GM23338 (cell line): Measurements from ENCODE around the gene SEMA4F. TPM values are rescaled to one million over a fixed set of nuclear protein-coding genes. Genes with fewer than 3 reads are reported as not detected.
A peak's percentile ranks its signal among the peaks of the same experiment; 100 is the strongest.

ENCODE experiments used
- ATAC-seq: fragments of 200-7000 bp; cut with Tn5 transposase; 3 replicates; pipeline ENCODE4 v1.9.1; 2020
- DNase-seq: peaks from one replicate; pipeline ENCODE4 v3.0.0-alpha.2; 2015; ENCODE audit warnings: low spot score
- H2AFZ ChIP-seq: fragments of 200-600 bp; sonication (generic); 2 replicates; pipeline ENCODE4 v1.8.0; 2016; ENCODE audit warnings: antibody characterized with exemption, mild to moderate bottlenecking, moderate library complexity
- H3F3A ChIP-seq: fragments of 200-600 bp; sonication (generic); replicated peaks from 2 replicates; pipeline ENCODE4 v1.8.0; 2017; ENCODE audit warnings: antibody characterized with exemption, mixed run types, low read depth
- H3K27ac ChIP-seq: fragments of 200-600 bp; sonication (generic); 2 replicates; pipeline ENCODE4 v1.6.1; 2016; ENCODE audit warnings: low read depth
- H3K27me3 ChIP-seq: fragments of 200-600 bp; sonication (generic); 2 replicates; pipeline ENCODE4 v1.8.0; 2016; ENCODE audit warnings: mild to moderate bottlenecking, mixed run types, moderate library complexity; ENCODE audit not compliant: insufficient read depth
- H3K36me3 ChIP-seq: fragments of 200-600 bp; sonication (generic); 2 replicates; pipeline ENCODE4 v1.8.0; 2016; ENCODE audit warnings: mild to moderate bottlenecking; ENCODE audit not compliant: insufficient read depth
- H3K4me1 ChIP-seq: fragments of 200-600 bp; sonication (generic); 2 replicates; pipeline ENCODE4 v1.8.0; 2016; ENCODE audit warnings: mild to moderate bottlenecking, moderate library complexity; ENCODE audit not compliant: insufficient read depth
- H3K4me2 ChIP-seq: fragments of 200-600 bp; sonication (generic); 2 replicates; pipeline ENCODE4 v1.7.1; 2017; ENCODE audit warnings: mixed run types
- H3K4me3 ChIP-seq: fragments of 200-600 bp; sonication (generic); 2 replicates; pipeline ENCODE4 v1.6.1; 2016; ENCODE audit warnings: mixed run types
- H3K79me2 ChIP-seq: fragments of 200-600 bp; sonication (generic); replicated peaks from 2 replicates; pipeline ENCODE4 v1.8.0; 2017; ENCODE audit warnings: mild to moderate bottlenecking; ENCODE audit not compliant: insufficient read depth
- H3K9me2 ChIP-seq: fragments of 200-600 bp; sonication (generic); 2 replicates; pipeline ENCODE4 v1.8.0; 2017; ENCODE audit not compliant: insufficient read depth
- H4K20me1 ChIP-seq: fragments of 200-600 bp; sonication (generic); replicated peaks from 2 replicates; pipeline ENCODE4 v1.8.0; 2017; ENCODE audit warnings: mild to moderate bottlenecking; ENCODE audit not compliant: insufficient read depth
- H3K27ac Mint-ChIP-seq: 2 replicates; pipeline ENCODE4 v1.8.0; 2020; ENCODE audit warnings: inconsistent platforms, mild to moderate bottlenecking, moderate library complexity, mixed read lengths
- H3K27me3 Mint-ChIP-seq: 3 replicates; pipeline ENCODE4 v1.8.0; 2022; ENCODE audit warnings: low read depth, mild to moderate bottlenecking, moderate library complexity, mixed read lengths, inconsistent platforms; ENCODE audit not compliant: insufficient read depth, poor library complexity
- H3K36me3 Mint-ChIP-seq: 3 replicates; pipeline ENCODE4 v1.8.0; 2021; ENCODE audit warnings: low read depth, mild to moderate bottlenecking, inconsistent platforms, moderate library complexity, mixed read lengths
- H3K4me1 Mint-ChIP-seq: 3 replicates; pipeline ENCODE4 v1.8.0; 2020; ENCODE audit warnings: mild to moderate bottlenecking, inconsistent platforms, mixed read lengths
- H3K4me3 Mint-ChIP-seq: 3 replicates; pipeline ENCODE4 v1.8.0; 2021; ENCODE audit warnings: moderate library complexity, mild to moderate bottlenecking, inconsistent platforms, mixed read lengths
- H3K9me3 Mint-ChIP-seq: 3 replicates; pipeline ENCODE4 v1.8.0; 2020; ENCODE audit warnings: moderate library complexity, mild to moderate bottlenecking, inconsistent platforms, mixed read lengths
- CREB1 ChIP-seq: fragments of 250-450 bp; sonication (Bioruptor Pico); IDR thresholded peaks from 2 replicates; pipeline ENCODE4 v1.5.0; 2020; ENCODE audit warnings: low read depth, mild to moderate bottlenecking, moderate library complexity
- ETS1 ChIP-seq: IDR thresholded peaks from 2 replicates; pipeline ENCODE4 v1.6.1; 2016; ENCODE audit warnings: antibody characterized with exemption
- EZH2 ChIP-seq: fragments of 200-600 bp; sonication (generic); IDR thresholded peaks from one replicate; pipeline ENCODE4 v1.8.0; 2017; ENCODE audit warnings: antibody characterized with exemption, mild to moderate bottlenecking, low read depth; ENCODE audit not compliant: unreplicated experiment
- EZH2phosphoT487 ChIP-seq: fragments of 200-600 bp; sonication (generic); IDR thresholded peaks from one replicate; pipeline ENCODE4 v1.8.1; 2018; ENCODE audit warnings: antibody characterized with exemption; ENCODE audit not compliant: unreplicated experiment
- JUNB ChIP-seq: IDR thresholded peaks from one replicate; pipeline ENCODE4 v1.6.1; 2016; ENCODE audit warnings: antibody characterized with exemption; ENCODE audit not compliant: unreplicated experiment
- NANOG ChIP-seq: IDR thresholded peaks from 2 replicates; pipeline ENCODE4 v1.6.1; 2016; ENCODE audit warnings: antibody characterized with exemption, borderline replicate concordance
- POLR2AphosphoS5 ChIP-seq: IDR thresholded peaks from 2 replicates; pipeline ENCODE4 v1.6.1; 2016; ENCODE audit warnings: antibody characterized with exemption, low read depth
- ZNF114 ChIP-seq: fragments of 250-450 bp; sonication (Bioruptor Pico); IDR thresholded peaks from 2 replicates; pipeline ENCODE4 v1.5.0; 2020; ENCODE audit warnings: mild to moderate bottlenecking, moderate library complexity
- ZNF331 ChIP-seq: fragments of 250-450 bp; sonication (Bioruptor Pico); IDR thresholded peaks from 2 replicates; pipeline ENCODE4 v1.5.0; 2020; ENCODE audit warnings: low read depth, mild to moderate bottlenecking, moderate library complexity
- polyA plus RNA-seq: library from polyadenylated mRNA; unstranded; fragments of >200 nt; fragmentation: Nextera tagmentation; extraction: Ambion mirVana; gene quantifications from 2 replicates; pipeline ENCODE4 v1.2.1, GENCODE V29; 2016
- total RNA-seq: library from RNA; depleted of rRNA; stranded (reverse); fragments of >200 nt; shearing (Covaris generic); gene quantifications from 2 replicates; pipeline ENCODE4 v1.2.3, GENCODE V29; 2014
- TF ChIP-seq, protein P1 (sequence below), 2 experiments: fragments of 200-600 bp in 1 of 2; sonication (generic) in 1 of 2; conservative IDR thresholded peaks; 2 replicates each; pipeline versions ENCODE4 v1.5.1 to v1.6.1; 2016 to 2017; ENCODE audit warnings: antibody characterized with exemption in 2 of 2, low read depth in 2 of 2, mild to moderate bottlenecking in 2 of 2, moderate library complexity in 1 of 2
- TF ChIP-seq, protein P2 (sequence below): IDR thresholded peaks from one replicate; pipeline ENCODE4 v1.6.1; 2018; ENCODE audit warnings: antibody characterized with exemption; ENCODE audit not compliant: unreplicated experiment

The SEMA4F gene
- total and polyA plus RNA-seq, 2 experiments from 2014 or later = 2.2 to 3.2 TPM

GRCh38 chr2:74715081-74715791 is 61.2 kb downstream of the SEMA4F start:
- Mint-ChIP-seq H3K9me3 (no peaks in the 10 kb centered on the region), H3K4me3 (peak overlapping the region; percentile 82), H3K27ac (no peak overlapping the region), H3K27me3 (peaks cover 15% of the 10 kb centered on the region), H3K4me1 (no peaks in the 10 kb centered on the region; the same call in 2 of the 3 replicates), H3K36me3 (no peaks in the 10 kb centered on the region)
- DNase-seq (peak; percentile 92), ATAC-seq (peak; percentile 95)
- Histone ChIP-seq H3K4me3 (peak overlapping the region; percentile 61), H3K4me2 (peak overlapping the region; percentile 98), H4K20me1 (no peaks in the 10 kb centered on the region), H3F3A (no peaks in the 10 kb centered on the region), H3K4me1 (peaks cover 4% of the 10 kb centered on the region), H3K9me2 (no peaks in the 10 kb centered on the region), H3K36me3 (no peaks in the 10 kb centered on the region), H3K79me2 (no peaks in the 10 kb centered on the region), H3K27ac (no peak overlapping the region), H3K27me3 (peaks cover 28% of the 10 kb centered on the region), H2AFZ (peak overlapping the region; percentile 100)
- TF ChIP-seq JUNB (no peak), ZNF114 (CRISPR knock-in tag) (no peak), EZH2 (peak; percentile 19)
- TF ChIP-seq, protein P1, sequence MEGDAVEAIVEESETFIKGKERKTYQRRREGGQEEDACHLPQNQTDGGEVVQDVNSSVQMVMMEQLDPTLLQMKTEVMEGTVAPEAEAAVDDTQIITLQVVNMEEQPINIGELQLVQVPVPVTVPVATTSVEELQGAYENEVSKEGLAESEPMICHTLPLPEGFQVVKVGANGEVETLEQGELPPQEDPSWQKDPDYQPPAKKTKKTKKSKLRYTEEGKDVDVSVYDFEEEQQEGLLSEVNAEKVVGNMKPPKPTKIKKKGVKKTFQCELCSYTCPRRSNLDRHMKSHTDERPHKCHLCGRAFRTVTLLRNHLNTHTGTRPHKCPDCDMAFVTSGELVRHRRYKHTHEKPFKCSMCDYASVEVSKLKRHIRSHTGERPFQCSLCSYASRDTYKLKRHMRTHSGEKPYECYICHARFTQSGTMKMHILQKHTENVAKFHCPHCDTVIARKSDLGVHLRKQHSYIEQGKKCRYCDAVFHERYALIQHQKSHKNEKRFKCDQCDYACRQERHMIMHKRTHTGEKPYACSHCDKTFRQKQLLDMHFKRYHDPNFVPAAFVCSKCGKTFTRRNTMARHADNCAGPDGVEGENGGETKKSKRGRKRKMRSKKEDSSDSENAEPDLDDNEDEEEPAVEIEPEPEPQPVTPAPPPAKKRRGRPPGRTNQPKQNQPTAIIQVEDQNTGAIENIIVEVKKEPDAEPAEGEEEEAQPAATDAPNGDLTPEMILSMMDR (conservative IDR thresholded peaks at IDR 0.05; ENCODE audit: low read depth in 2 of 2) = peak; percentile 92 to 98

DNA sequence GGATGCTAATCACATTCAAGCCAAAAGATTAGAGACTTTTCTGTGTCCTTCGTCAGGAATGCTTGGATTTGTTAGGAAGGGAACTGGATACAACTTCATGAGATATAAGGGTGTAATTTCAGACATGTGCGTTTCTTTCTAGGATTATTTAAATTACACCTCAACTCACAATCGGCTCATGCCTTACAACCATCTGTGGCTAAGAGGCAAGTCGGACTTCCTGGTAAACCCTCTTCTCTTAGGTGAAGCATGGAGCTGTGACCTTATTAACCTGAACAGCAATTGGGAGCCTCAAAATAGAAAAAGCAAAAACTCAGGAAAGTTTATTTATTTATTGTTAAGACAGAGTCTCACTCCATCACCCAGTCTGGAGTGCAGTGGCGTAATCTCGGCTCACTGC is 61.8 kb downstream of the SEMA4F start:
- Histone ChIP-seq H3K9me2 (no peaks in the 10 kb centered on the region), H3K27ac (no peak overlapping the region), H3K4me1 (peaks cover 4% of the 10 kb centered on the region), H3K79me2 (no peaks in the 10 kb centered on the region), H3K4me3 (peak overlapping the region; percentile 61), H4K20me1 (no peaks in the 10 kb centered on the region), H3F3A (no peaks in the 10 kb centered on the region), H2AFZ (peak overlapping the region; percentile 100), H3K36me3 (no peaks in the 10 kb centered on the region), H3K27me3 (peaks cover 28% of the 10 kb centered on the region), H3K4me2 (peak overlapping the region; percentile 98)
- peaks cover 15% of the 10 kb centered on the region for H3K27me3 Mint-ChIP-seq
- ATAC-seq (no peak), DNase-seq (no peak)
- H3K4me1 Mint-ChIP-seq = no peaks in the 10 kb centered on the region; the same call in 2 of the 3 replicates
- H3K27ac Mint-ChIP-seq = no peak overlapping the region
- H3K36me3 Mint-ChIP-seq = no peaks in the 10 kb centered on the region
- peak overlapping the region; percentile 77 for H3K4me3 Mint-ChIP-seq
- H3K9me3 Mint-ChIP-seq = no peaks in the 10 kb centered on the region
- TF ChIP-seq EZH2phosphoT487 (no peak), POLR2AphosphoS5 (no peak), NANOG (no peak), ETS1 (no peak), EZH2 (no peak), ZNF331 (no peak), JUNB (no peak), CREB1 (CRISPR knock-in tag) (no peak)
- TF ChIP-seq, protein P2, sequence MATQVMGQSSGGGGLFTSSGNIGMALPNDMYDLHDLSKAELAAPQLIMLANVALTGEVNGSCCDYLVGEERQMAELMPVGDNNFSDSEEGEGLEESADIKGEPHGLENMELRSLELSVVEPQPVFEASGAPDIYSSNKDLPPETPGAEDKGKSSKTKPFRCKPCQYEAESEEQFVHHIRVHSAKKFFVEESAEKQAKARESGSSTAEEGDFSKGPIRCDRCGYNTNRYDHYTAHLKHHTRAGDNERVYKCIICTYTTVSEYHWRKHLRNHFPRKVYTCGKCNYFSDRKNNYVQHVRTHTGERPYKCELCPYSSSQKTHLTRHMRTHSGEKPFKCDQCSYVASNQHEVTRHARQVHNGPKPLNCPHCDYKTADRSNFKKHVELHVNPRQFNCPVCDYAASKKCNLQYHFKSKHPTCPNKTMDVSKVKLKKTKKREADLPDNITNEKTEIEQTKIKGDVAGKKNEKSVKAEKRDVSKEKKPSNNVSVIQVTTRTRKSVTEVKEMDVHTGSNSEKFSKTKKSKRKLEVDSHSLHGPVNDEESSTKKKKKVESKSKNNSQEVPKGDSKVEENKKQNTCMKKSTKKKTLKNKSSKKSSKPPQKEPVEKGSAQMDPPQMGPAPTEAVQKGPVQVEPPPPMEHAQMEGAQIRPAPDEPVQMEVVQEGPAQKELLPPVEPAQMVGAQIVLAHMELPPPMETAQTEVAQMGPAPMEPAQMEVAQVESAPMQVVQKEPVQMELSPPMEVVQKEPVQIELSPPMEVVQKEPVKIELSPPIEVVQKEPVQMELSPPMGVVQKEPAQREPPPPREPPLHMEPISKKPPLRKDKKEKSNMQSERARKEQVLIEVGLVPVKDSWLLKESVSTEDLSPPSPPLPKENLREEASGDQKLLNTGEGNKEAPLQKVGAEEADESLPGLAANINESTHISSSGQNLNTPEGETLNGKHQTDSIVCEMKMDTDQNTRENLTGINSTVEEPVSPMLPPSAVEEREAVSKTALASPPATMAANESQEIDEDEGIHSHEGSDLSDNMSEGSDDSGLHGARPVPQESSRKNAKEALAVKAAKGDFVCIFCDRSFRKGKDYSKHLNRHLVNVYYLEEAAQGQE = no peak
